ENCODE results near the gene RIPPLY3. TPM values are rescaled to one million over a fixed set of nuclear protein-coding genes. Genes with fewer than 3 reads are reported as not detected.

Gene RIPPLY3
- total and polyA plus RNA-seq, 2 experiments from 2014 or later = 2.5 to 2.8 TPM

DNA sequence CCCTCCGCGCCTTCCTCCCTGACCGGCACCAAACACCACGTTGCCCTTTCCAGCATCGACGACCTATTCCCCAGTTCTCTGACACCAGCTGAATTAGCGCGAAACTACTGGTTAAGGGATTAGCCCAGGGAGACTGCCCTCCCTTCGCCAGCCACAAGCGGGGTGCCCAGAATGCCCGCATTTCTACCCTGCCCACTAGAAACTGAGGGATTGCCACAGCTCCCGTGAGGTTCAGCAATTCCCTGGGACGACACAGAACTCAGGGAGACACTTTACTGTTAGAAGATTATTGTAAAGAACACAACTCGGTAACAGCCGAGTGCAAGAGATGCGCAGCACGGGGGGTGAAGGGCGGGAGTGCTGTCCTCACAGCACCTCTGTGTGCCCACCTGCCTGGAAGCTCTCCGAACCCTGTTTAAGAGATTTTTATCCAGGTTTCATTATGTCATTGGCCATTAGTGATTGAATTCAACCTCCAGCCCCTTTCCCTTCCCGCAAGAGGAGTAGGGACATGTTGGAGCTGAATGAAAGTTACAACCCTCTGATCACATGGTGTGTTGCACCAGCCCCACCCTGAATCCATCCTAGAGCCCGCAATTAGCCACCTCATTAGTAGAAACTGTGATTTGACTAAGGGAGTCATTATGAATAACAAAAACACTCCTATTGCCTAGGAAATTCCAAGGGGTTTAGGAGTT, 15.8 kb upstream of the RIPPLY3 start (continued):
- TF ChIP-seq, protein P1, sequence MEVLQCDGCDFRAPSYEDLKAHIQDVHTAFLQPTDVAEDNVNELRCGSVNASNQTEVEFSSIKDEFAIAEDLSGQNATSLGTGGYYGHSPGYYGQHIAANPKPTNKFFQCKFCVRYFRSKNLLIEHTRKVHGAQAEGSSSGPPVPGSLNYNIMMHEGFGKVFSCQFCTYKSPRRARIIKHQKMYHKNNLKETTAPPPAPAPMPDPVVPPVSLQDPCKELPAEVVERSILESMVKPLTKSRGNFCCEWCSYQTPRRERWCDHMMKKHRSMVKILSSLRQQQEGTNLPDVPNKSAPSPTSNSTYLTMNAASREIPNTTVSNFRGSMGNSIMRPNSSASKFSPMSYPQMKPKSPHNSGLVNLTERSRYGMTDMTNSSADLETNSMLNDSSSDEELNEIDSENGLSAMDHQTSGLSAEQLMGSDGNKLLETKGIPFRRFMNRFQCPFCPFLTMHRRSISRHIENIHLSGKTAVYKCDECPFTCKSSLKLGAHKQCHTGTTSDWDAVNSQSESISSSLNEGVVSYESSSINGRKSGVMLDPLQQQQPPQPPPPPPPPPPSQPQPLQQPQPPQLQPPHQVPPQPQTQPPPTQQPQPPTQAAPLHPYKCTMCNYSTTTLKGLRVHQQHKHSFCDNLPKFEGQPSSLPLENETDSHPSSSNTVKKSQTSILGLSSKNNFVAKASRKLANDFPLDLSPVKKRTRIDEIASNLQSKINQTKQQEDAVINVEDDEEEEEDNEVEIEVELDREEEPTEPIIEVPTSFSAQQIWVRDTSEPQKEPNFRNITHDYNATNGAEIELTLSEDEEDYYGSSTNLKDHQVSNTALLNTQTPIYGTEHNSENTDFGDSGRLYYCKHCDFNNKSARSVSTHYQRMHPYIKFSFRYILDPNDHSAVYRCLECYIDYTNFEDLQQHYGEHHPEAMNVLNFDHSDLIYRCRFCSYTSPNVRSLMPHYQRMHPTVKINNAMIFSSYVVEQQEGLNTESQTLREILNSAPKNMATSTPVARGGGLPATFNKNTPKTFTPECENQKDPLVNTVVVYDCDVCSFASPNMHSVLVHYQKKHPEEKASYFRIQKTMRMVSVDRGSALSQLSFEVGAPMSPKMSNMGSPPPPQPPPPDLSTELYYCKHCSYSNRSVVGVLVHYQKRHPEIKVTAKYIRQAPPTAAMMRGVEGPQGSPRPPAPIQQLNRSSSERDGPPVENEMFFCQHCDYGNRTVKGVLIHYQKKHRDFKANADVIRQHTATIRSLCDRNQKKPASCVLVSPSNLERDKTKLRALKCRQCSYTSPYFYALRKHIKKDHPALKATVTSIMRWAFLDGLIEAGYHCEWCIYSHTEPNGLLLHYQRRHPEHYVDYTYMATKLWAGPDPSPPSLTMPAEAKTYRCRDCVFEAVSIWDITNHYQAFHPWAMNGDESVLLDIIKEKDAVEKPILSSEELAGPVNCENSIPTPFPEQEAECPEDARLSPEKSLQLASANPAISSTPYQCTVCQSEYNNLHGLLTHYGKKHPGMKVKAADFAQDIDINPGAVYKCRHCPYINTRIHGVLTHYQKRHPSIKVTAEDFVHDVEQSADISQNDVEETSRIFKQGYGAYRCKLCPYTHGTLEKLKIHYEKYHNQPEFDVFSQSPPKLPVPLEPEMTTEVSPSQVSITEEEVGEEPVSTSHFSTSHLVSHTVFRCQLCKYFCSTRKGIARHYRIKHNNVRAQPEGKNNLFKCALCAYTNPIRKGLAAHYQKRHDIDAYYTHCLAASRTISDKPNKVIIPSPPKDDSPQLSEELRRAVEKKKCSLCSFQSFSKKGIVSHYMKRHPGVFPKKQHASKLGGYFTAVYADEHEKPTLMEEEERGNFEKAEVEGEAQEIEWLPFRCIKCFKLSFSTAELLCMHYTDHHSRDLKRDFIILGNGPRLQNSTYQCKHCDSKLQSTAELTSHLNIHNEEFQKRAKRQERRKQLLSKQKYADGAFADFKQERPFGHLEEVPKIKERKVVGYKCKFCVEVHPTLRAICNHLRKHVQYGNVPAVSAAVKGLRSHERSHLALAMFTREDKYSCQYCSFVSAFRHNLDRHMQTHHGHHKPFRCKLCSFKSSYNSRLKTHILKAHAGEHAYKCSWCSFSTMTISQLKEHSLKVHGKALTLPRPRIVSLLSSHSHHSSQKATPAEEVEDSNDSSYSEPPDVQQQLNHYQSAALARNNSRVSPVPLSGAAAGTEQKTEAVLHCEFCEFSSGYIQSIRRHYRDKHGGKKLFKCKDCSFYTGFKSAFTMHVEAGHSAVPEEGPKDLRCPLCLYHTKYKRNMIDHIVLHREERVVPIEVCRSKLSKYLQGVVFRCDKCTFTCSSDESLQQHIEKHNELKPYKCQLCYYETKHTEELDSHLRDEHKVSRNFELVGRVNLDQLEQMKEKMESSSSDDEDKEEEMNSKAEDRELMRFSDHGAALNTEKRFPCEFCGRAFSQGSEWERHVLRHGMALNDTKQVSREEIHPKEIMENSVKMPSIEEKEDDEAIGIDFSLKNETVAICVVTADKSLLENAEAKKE (CRISPR knock-in tag; IDR thresholded peaks at IDR 0.05) = no peak
- TF ChIP-seq ZNF114 (CRISPR knock-in tag; IDR thresholded peaks at IDR 0.05) (no peak), JUNB (IDR thresholded peaks at IDR 0.05; ENCODE audit: unreplicated experiment) (no peak), POLR2AphosphoS5 (IDR thresholded peaks at IDR 0.05; ENCODE audit: low read depth) (peak; percentile 44; the same call in 1 of the 2 replicates), STAT1 (IDR thresholded peaks at IDR 0.05; ENCODE audit: unreplicated experiment) (no peak)
- TF ChIP-seq, protein P2, sequence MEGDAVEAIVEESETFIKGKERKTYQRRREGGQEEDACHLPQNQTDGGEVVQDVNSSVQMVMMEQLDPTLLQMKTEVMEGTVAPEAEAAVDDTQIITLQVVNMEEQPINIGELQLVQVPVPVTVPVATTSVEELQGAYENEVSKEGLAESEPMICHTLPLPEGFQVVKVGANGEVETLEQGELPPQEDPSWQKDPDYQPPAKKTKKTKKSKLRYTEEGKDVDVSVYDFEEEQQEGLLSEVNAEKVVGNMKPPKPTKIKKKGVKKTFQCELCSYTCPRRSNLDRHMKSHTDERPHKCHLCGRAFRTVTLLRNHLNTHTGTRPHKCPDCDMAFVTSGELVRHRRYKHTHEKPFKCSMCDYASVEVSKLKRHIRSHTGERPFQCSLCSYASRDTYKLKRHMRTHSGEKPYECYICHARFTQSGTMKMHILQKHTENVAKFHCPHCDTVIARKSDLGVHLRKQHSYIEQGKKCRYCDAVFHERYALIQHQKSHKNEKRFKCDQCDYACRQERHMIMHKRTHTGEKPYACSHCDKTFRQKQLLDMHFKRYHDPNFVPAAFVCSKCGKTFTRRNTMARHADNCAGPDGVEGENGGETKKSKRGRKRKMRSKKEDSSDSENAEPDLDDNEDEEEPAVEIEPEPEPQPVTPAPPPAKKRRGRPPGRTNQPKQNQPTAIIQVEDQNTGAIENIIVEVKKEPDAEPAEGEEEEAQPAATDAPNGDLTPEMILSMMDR (conservative IDR thresholded peaks at IDR 0.05; ENCODE audit: low read depth in 2 of 2) = no peak

DNA sequence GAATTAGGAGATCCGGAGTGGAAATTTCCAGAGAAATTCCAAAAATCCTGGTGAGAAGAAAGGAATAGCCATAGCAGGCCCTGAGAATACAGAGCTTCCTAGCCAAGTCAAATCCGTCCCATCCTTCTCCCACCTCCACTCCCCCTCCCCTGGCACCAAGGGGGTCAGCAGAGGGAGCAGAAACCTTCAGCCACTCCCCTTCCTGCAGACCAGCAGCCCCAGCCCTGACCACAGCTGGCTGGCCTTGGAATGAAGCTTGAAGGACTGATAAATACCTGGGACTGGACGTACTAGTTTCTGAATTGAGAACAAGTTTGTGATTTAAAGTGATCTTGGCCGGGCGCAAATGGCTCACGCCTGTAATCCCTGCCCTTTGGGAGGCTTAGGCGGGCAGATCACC, 13.8 kb upstream of the RIPPLY3 start:
- Histone ChIP-seq H3F3A (replicated peaks; ENCODE audit: low read depth) (peaks cover 12% of the 10 kb centered on the region; the same call in 1 of the 2 replicates), H2AFZ (0 out of 2 replicates have a peak overlapping the region, but pooled peaks have one; percentile 52), H3K4me1 (ENCODE audit: insufficient read depth) (peaks cover 22% of the 10 kb centered on the region), H4K20me1 (replicated peaks; ENCODE audit: insufficient read depth) (no peaks in the 10 kb centered on the region), H3K27me3 (ENCODE audit: insufficient read depth) (peaks cover 12% of the 10 kb centered on the region), H3K27ac (ENCODE audit: low read depth) (no peak overlapping the region), H3K36me3 (ENCODE audit: insufficient read depth) (no peaks in the 10 kb centered on the region), H3K4me3 (no peak overlapping the region), H3K9me2 (ENCODE audit: insufficient read depth) (no peaks in the 10 kb centered on the region), H3K79me2 (replicated peaks; ENCODE audit: insufficient read depth) (no peaks in the 10 kb centered on the region), H3K4me2 (no peak overlapping the region)
- ATAC-seq (no peak), DNase-seq (ENCODE audit: low spot score) (peak; percentile 38)
- Mint-ChIP-seq H3K27ac (no peak overlapping the region), H3K27me3 (ENCODE audit: insufficient read depth, low read depth, poor library complexity) (peaks cover 22% of the 10 kb centered on the region), H3K4me1 (peaks cover 31% of the 10 kb centered on the region), H3K36me3 (ENCODE audit: low read depth) (no peaks in the 10 kb centered on the region; the same call in 2 of the 3 replicates), H3K4me3 (no peak overlapping the region), H3K9me3 (no peaks in the 10 kb centered on the region)
- TF ChIP-seq, protein P1 (CRISPR knock-in tag; IDR thresholded peaks at IDR 0.05) = no peak
- TF ChIP-seq POLR2AphosphoS5 (IDR thresholded peaks at IDR 0.05; ENCODE audit: low read depth) = no peak

Measured in GM23338 (cell line).